Measurements from ENCODE around the gene MEIOB. TPM values are rescaled to one million over a fixed set of nuclear protein-coding genes. Genes with fewer than 3 reads are reported as not detected.

MEIOB gene
- total RNA-seq, 1 experiment from 2014 or later = not detected

GRCh38 chr16:1915732-1916639, 44.0 kb upstream of the MEIOB start:
- intact Hi-C loops (cut with micrococcal nuclease; ENCODE audit: unreplicated experiment) = no loop called here
- Mint-ChIP-seq H3K9me3 (ENCODE audit: low read depth, unreplicated experiment) (no peaks in the 10 kb centered on the region), H3K27me3 (ENCODE audit: unreplicated experiment) (peaks cover 65% of the 10 kb centered on the region), H3K36me3 (ENCODE audit: insufficient read depth, unreplicated experiment) (peaks cover 6% of the 10 kb centered on the region), H3K27ac (ENCODE audit: unreplicated experiment) (no peak overlapping the region), H3K4me3 (ENCODE audit: low read depth, unreplicated experiment) (no peak overlapping the region), H3K4me1 (ENCODE audit: low read depth, unreplicated experiment) (peaks cover 23% of the 10 kb centered on the region)
- no peak for DNase-seq
- TF ChIP-seq, protein P1, sequence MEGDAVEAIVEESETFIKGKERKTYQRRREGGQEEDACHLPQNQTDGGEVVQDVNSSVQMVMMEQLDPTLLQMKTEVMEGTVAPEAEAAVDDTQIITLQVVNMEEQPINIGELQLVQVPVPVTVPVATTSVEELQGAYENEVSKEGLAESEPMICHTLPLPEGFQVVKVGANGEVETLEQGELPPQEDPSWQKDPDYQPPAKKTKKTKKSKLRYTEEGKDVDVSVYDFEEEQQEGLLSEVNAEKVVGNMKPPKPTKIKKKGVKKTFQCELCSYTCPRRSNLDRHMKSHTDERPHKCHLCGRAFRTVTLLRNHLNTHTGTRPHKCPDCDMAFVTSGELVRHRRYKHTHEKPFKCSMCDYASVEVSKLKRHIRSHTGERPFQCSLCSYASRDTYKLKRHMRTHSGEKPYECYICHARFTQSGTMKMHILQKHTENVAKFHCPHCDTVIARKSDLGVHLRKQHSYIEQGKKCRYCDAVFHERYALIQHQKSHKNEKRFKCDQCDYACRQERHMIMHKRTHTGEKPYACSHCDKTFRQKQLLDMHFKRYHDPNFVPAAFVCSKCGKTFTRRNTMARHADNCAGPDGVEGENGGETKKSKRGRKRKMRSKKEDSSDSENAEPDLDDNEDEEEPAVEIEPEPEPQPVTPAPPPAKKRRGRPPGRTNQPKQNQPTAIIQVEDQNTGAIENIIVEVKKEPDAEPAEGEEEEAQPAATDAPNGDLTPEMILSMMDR (IDR thresholded peaks at IDR 0.05; ENCODE audit: unreplicated experiment) = no peak
- CTCF ChIA-PET = no interaction called here
- BruUV-seq (replicated peaks) = no TSS peak

DNA sequence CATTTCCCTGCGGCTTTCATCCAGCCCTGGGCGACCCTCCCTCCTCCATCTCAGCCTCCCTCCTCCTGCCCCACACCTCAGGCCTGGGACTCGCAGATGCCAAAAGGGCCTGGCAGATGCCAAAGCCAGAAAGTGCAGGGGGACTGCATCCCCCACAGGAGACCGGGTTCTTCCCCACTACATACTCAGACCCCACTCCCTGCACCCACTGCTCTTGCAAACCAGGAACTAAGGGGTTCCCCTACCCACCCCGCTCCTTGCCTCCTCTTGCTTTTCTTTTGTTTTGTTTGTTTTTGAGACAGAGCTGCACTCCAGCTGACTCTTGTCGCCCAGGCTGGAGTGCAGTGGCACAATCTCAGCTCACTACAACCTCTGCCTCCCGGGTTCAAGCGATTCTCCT, 43.0 kb upstream of the MEIOB start:
- TF ChIP-seq, protein P1 (IDR thresholded peaks at IDR 0.05; ENCODE audit: unreplicated experiment) = no peak
- H3K9me3 Mint-ChIP-seq (ENCODE audit: low read depth, unreplicated experiment) = no peaks in the 10 kb centered on the region
- intact Hi-C loops (cut with micrococcal nuclease; ENCODE audit: unreplicated experiment) = no loop called here
- H3K4me1 Mint-ChIP-seq (ENCODE audit: low read depth, unreplicated experiment) = peaks cover 15% of the 10 kb centered on the region
- H3K27ac Mint-ChIP-seq (ENCODE audit: unreplicated experiment) = no peak overlapping the region
- H3K36me3 Mint-ChIP-seq (ENCODE audit: insufficient read depth, unreplicated experiment) = no peaks in the 10 kb centered on the region
- CTCF ChIA-PET = no interaction called here
- no peak overlapping the region for H3K4me3 Mint-ChIP-seq (ENCODE audit: low read depth, unreplicated experiment)
- no peak for DNase-seq
- peaks cover 55% of the 10 kb centered on the region for H3K27me3 Mint-ChIP-seq (ENCODE audit: unreplicated experiment)
- no TSS peak for BruUV-seq (replicated peaks)

DNA sequence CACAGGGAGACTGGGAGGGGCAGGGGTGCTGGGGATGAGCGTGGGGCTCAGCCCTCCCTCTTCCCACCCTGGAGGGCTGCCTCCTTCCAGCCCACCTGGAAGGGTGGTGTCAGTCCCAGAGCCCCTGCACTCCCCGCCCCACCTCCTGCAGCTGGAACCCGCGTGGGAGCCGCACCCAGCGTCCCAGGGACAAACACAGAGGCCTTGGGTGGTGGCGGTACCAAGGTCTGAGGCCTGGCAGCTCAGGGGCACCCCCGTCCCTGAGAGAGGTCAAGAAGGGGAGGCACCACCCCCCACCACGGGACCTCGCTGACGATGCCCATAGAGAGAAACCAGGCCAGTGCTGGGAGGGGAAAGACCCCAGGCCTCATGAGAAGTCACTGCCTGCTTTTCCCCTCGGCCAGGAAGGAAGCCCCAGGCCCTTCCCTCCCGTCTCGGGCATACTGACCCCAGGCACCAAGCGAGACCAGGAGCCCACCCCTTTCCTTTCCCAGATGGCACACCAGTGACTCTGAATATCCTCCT, 42.2 kb upstream of the MEIOB start:
- BruUV-seq (replicated peaks) = no TSS peak
- no peak for DNase-seq
- CTCF ChIA-PET = no interaction called here
- intact Hi-C loops (cut with micrococcal nuclease; ENCODE audit: unreplicated experiment) = no loop called here
- H3K27me3 Mint-ChIP-seq (ENCODE audit: unreplicated experiment) = peaks cover 49% of the 10 kb centered on the region
- peak overlapping the region; percentile 42 for H3K27ac Mint-ChIP-seq (ENCODE audit: unreplicated experiment)
- H3K9me3 Mint-ChIP-seq (ENCODE audit: low read depth, unreplicated experiment) = no peaks in the 10 kb centered on the region
- TF ChIP-seq, protein P1 (IDR thresholded peaks at IDR 0.05; ENCODE audit: unreplicated experiment) = no peak
- H3K4me3 Mint-ChIP-seq (ENCODE audit: low read depth, unreplicated experiment) = no peak overlapping the region
- no peaks in the 10 kb centered on the region for H3K36me3 Mint-ChIP-seq (ENCODE audit: insufficient read depth, unreplicated experiment)
- H3K4me1 Mint-ChIP-seq (ENCODE audit: low read depth, unreplicated experiment) = peaks cover 15% of the 10 kb centered on the region

DNA sequence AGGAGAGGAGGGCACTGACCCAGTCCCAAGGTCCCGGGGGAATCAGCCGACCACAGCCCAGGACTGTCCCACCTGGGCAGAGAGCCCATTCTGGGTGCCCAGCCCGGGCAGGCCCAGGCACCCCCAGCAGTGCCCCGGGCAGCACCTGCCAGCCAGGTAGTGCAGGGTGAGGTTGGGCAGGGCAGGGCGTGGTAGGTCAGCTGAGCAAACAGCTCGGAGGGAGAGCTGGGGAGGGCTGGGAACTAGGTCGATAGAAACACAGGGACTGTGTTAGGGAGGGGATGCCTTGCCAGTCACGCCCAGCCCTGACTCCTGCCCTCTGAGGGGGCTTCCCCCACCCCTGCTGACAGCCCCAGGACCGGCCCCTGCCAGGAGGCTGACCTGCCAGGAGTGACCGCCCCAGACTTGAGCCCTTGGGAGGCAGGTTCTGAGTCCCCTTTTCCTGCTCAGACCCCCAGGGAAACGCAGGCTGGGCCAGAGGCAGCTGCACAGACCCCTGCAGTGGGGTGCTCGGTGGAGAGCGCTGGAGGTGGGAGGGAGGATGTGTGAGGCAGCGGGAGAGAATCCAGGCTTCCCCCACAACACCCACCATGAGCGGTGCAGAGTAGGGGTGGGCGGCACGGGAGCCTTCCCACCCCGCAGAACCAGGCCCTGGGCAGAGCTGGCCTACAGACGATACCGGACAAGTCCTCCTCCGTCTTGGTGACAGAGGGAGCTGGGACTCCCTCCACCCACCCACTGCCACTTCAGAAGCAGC, 41.5 kb upstream of the MEIOB start:
- CTCF ChIA-PET = interaction anchor here (0.6 kb wide), 1 partner anchor 22 kb away, joined by 4 read pairs; no protein-coding TSS in a partner anchor
- DNase-seq = peak; percentile 90
- no peaks in the 10 kb centered on the region for H3K36me3 Mint-ChIP-seq (ENCODE audit: insufficient read depth, unreplicated experiment)

More for the DNA sequence above, 41.5 kb upstream of the MEIOB start:
- Mint-ChIP-seq H3K27ac (ENCODE audit: unreplicated experiment) (peak overlapping the region; percentile 42), H3K27me3 (ENCODE audit: unreplicated experiment) (peaks cover 49% of the 10 kb centered on the region), H3K4me1 (ENCODE audit: low read depth, unreplicated experiment) (peaks cover 21% of the 10 kb centered on the region), H3K9me3 (ENCODE audit: low read depth, unreplicated experiment) (no peaks in the 10 kb centered on the region), H3K4me3 (ENCODE audit: low read depth, unreplicated experiment) (no peak overlapping the region)
- TF ChIP-seq, protein P1 (IDR thresholded peaks at IDR 0.05; ENCODE audit: unreplicated experiment) = no peak
- no TSS peak for BruUV-seq (replicated peaks)
- intact Hi-C loops (cut with micrococcal nuclease; ENCODE audit: unreplicated experiment) = no loop called here

Data from Calu3 (cell line).